ENCODE results near the gene RNF41.

DNA sequence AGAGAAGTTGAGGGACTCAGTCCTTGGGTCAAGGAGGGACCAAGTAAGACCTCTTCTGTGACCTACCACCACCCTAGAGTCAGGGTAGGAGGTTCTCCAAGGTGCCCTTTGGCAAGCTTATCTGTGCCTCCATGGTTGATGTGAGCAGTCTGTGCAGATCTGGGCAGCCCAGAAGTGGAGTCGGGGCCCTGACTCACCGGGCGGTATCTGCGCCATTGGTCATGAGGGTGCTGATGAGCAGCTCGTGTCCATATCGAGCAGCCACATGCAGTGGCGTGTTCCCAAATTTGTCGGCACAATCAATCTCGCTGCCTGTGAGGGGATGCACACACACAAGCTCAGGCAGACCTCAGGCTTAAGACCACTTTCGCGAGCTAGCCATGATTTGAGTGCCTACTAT lies 31.4 kb upstream of the RNF41 start:
- TF ChIP-seq, protein P1, sequence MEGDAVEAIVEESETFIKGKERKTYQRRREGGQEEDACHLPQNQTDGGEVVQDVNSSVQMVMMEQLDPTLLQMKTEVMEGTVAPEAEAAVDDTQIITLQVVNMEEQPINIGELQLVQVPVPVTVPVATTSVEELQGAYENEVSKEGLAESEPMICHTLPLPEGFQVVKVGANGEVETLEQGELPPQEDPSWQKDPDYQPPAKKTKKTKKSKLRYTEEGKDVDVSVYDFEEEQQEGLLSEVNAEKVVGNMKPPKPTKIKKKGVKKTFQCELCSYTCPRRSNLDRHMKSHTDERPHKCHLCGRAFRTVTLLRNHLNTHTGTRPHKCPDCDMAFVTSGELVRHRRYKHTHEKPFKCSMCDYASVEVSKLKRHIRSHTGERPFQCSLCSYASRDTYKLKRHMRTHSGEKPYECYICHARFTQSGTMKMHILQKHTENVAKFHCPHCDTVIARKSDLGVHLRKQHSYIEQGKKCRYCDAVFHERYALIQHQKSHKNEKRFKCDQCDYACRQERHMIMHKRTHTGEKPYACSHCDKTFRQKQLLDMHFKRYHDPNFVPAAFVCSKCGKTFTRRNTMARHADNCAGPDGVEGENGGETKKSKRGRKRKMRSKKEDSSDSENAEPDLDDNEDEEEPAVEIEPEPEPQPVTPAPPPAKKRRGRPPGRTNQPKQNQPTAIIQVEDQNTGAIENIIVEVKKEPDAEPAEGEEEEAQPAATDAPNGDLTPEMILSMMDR (IDR thresholded peaks at IDR 0.05; ENCODE audit: insufficient read depth, low read length) = no peak
- TF ChIP-seq, protein P2, sequence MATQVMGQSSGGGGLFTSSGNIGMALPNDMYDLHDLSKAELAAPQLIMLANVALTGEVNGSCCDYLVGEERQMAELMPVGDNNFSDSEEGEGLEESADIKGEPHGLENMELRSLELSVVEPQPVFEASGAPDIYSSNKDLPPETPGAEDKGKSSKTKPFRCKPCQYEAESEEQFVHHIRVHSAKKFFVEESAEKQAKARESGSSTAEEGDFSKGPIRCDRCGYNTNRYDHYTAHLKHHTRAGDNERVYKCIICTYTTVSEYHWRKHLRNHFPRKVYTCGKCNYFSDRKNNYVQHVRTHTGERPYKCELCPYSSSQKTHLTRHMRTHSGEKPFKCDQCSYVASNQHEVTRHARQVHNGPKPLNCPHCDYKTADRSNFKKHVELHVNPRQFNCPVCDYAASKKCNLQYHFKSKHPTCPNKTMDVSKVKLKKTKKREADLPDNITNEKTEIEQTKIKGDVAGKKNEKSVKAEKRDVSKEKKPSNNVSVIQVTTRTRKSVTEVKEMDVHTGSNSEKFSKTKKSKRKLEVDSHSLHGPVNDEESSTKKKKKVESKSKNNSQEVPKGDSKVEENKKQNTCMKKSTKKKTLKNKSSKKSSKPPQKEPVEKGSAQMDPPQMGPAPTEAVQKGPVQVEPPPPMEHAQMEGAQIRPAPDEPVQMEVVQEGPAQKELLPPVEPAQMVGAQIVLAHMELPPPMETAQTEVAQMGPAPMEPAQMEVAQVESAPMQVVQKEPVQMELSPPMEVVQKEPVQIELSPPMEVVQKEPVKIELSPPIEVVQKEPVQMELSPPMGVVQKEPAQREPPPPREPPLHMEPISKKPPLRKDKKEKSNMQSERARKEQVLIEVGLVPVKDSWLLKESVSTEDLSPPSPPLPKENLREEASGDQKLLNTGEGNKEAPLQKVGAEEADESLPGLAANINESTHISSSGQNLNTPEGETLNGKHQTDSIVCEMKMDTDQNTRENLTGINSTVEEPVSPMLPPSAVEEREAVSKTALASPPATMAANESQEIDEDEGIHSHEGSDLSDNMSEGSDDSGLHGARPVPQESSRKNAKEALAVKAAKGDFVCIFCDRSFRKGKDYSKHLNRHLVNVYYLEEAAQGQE (IDR thresholded peaks at IDR 0.05; ENCODE audit: insufficient replicate concordance, low read depth) = no peak
- TF ChIP-seq POLR2AphosphoS5 (IDR thresholded peaks at IDR 0.05; ENCODE audit: low read depth) (no peak), GABPA (IDR thresholded peaks at IDR 0.05; ENCODE audit: low read depth) (no peak), SPI1 (IDR thresholded peaks at IDR 0.05; ENCODE audit: borderline replicate concordance, low read depth) (no peak)
